Vagina (tissue), 2 donors: ENCODE measurements around the gene SERPINB12. TPM values are rescaled to one million over a fixed set of nuclear protein-coding genes. Genes with fewer than 3 reads are reported as not detected.

ENCODE experiments used
- DNase-seq, 2 donors: peaks; one replicate each; pipeline ENCODE4 v3.0.0-alpha.2; 2017; ENCODE audit errors: extremely low spot score in 2 of 2
- H3K27ac ChIP-seq: fragments of 200-600 bp; sonication (generic); one replicate; pipeline ENCODE4 v1.5.1; 2019
- H3K27me3 ChIP-seq: fragments of 200-600 bp; sonication (generic); one replicate; pipeline ENCODE4 v1.5.1; 2019
- H3K36me3 ChIP-seq, 2 donors: fragments of 200-600 bp; sonication (generic); one replicate each; pipeline ENCODE4 v1.5.1; 2017 to 2019
- H3K4me1 ChIP-seq: fragments of 200-600 bp; sonication (generic); one replicate; pipeline ENCODE4 v1.5.1; 2019
- H3K4me3 ChIP-seq, 2 donors: fragments of 200-600 bp; sonication (generic); 1 replicate in 1 of 2; 2 replicates in 1 of 2; pipeline ENCODE4 v1.5.1; 2016 to 2019
- H3K9me3 ChIP-seq: fragments of 200-600 bp; sonication (generic); one replicate; pipeline ENCODE4 v1.5.1; 2019
- POLR2A ChIP-seq, 2 donors: fragments of 450-650 bp; IDR thresholded peaks; one replicate each; pipeline ENCODE4 v1.6.1; 2017; ENCODE audit warnings: antibody characterized with exemption in 2 of 2, mild to moderate bottlenecking in 2 of 2, moderate library complexity in 2 of 2
- POLR2AphosphoS5 ChIP-seq, 2 donors: sonication (generic); formaldehyde crosslinking; IDR thresholded peaks; one replicate each; pipeline ENCODE4 v1.9.0; 2017; ENCODE audit warnings: antibody characterized with exemption in 2 of 2, mild to moderate bottlenecking in 2 of 2, low read depth in 1 of 2; ENCODE audit not compliant: insufficient read depth in 1 of 2
- intact Hi-C: fragments of 100-400 bp; cut with DNase I; formaldehyde crosslinking; loops from one replicate; pipeline ENCODE4 v1.15.1; 2023
- total RNA-seq: library from RNA; depleted of rRNA; stranded (reverse); fragments of >200 nt; gene quantifications from one replicate; pipeline ENCODE4 v1.2.3, GENCODE V29; 2016
- TF ChIP-seq, protein P1 (sequence below), 3 experiments: fragments of 450-650 bp in 2 of 3; fragments of 200-600 bp in 1 of 3; sonication (generic) in 1 of 3; IDR thresholded peaks; one replicate each; pipeline ENCODE4 v1.5.1; 2017 to 2019; ENCODE audit warnings: antibody characterized with exemption in 3 of 3, mild to moderate bottlenecking in 2 of 3, moderate library complexity in 2 of 3

Gene SERPINB12
- total RNA-seq, 1 donor from 2014 or later: 20.1 TPM

DNA sequence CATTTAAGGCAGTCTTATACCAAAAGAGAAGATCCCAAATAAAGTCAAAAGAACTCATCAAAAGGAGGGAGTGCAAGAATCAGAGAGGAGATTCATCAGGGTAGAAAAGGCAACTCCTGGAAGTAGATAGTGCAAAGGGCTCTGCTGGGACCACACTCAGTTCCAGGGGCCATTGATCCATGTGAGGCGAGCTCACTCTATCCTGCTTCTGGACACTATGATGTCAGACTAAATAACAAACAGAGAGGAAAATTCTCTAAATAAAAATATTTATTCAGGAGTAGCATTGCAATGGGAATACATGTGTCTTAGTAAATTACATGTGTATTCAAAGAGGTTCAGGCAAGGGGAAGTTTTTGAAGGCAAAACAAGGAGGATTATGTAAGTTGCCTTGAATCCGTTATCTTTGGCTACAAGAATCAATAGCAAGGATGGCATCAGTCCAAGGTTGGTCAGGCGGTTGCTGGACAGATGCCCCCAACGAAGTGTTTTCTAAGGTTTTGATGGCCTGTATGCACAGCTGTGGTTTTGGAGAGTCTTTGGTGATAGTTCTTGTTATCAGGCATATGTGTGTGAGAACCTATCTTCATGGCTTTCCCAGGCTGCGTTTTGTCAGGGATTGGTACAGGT, 13.2 kb upstream of the SERPINB12 start:
- H3K4me1 ChIP-seq: no peaks in the 10 kb centered on the region
- no peaks in the 10 kb centered on the region for H3K9me3 ChIP-seq
- H3K4me3 ChIP-seq: no peak overlapping the region
- TF ChIP-seq, protein P1, sequence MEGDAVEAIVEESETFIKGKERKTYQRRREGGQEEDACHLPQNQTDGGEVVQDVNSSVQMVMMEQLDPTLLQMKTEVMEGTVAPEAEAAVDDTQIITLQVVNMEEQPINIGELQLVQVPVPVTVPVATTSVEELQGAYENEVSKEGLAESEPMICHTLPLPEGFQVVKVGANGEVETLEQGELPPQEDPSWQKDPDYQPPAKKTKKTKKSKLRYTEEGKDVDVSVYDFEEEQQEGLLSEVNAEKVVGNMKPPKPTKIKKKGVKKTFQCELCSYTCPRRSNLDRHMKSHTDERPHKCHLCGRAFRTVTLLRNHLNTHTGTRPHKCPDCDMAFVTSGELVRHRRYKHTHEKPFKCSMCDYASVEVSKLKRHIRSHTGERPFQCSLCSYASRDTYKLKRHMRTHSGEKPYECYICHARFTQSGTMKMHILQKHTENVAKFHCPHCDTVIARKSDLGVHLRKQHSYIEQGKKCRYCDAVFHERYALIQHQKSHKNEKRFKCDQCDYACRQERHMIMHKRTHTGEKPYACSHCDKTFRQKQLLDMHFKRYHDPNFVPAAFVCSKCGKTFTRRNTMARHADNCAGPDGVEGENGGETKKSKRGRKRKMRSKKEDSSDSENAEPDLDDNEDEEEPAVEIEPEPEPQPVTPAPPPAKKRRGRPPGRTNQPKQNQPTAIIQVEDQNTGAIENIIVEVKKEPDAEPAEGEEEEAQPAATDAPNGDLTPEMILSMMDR (IDR thresholded peaks at IDR 0.05): no peak
- TF ChIP-seq POLR2AphosphoS5 (IDR thresholded peaks at IDR 0.05; ENCODE audit: insufficient read depth in 1 of 2, low read depth in 1 of 2) (no peak), POLR2A (IDR thresholded peaks at IDR 0.05) (no peak)
- no peak for DNase-seq
- no peaks in the 10 kb centered on the region for H3K27me3 ChIP-seq
- H3K36me3 ChIP-seq: no peaks in the 10 kb centered on the region
- H3K27ac ChIP-seq: no peak overlapping the region
- intact Hi-C loops: no loop called here

DNA sequence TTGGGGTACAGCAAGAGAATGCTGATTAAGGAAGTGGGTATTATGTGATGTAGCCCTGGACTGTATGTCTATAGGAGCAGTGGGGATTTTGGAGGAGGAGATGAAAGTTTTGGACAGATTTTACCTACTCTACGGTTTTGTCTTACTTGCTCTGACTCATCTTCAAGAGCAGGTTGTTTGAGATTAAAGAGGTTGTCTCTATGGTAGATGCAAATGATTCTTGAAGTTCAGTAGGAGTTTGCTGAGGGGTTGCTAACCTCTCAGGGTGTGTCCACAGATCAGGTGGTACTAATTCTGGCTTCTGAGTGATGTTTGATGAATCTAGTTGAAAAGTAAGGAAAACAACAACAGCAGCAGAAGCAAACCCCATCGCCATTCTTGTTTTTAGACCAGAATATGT, 9.7 kb upstream of the SERPINB12 start:
- Histone ChIP-seq H3K4me1 (peaks cover 6% of the 10 kb centered on the region), H3K4me3 (no peak overlapping the region), H3K27me3 (no peaks in the 10 kb centered on the region), H3K9me3 (no peaks in the 10 kb centered on the region), H3K27ac (no peak overlapping the region), H3K36me3 (no peaks in the 10 kb centered on the region)
- TF ChIP-seq, protein P1 (IDR thresholded peaks at IDR 0.05): no peak
- no peak for TF ChIP-seq POLR2A (IDR thresholded peaks at IDR 0.05)
- TF ChIP-seq POLR2AphosphoS5 (IDR thresholded peaks at IDR 0.05; ENCODE audit: insufficient read depth in 1 of 2, low read depth in 1 of 2): no peak
- DNase-seq: no peak
- intact Hi-C loops: no loop called here

DNA sequence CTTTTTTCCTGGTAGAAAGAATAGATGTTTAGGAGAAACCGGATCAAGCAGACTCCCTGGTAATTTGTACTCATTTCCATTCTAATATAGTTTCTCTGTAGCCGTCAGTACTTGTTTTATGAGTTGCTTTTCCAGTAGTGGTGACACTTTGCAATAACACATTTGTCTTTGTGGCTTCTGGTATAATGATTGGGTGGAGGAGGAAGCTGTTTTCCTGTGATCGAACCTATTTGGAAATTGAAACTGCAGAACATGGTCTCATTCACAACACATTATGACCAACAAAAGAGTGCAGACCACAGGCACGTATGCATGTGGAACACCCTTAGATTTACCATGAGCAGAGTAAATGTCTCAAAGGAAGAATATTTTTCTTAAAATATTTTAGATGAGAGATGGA, 7.6 kb upstream of the SERPINB12 start:
- TF ChIP-seq, protein P1 (IDR thresholded peaks at IDR 0.05): no peak
- TF ChIP-seq POLR2A (IDR thresholded peaks at IDR 0.05): no peak
- TF ChIP-seq POLR2AphosphoS5 (IDR thresholded peaks at IDR 0.05; ENCODE audit: insufficient read depth in 1 of 2, low read depth in 1 of 2): peak in 1 of 2 donors; percentile 52
- no peak for DNase-seq
- H3K4me1 ChIP-seq: peaks cover 6% of the 10 kb centered on the region
- H3K4me3 ChIP-seq: no peak overlapping the region
- no peaks in the 10 kb centered on the region for H3K27me3 ChIP-seq
- H3K27ac ChIP-seq: peak overlapping the region; percentile 46
- intact Hi-C loops: no loop called here
- H3K9me3 ChIP-seq: no peaks in the 10 kb centered on the region
- H3K36me3 ChIP-seq: no peaks in the 10 kb centered on the region

DNA sequence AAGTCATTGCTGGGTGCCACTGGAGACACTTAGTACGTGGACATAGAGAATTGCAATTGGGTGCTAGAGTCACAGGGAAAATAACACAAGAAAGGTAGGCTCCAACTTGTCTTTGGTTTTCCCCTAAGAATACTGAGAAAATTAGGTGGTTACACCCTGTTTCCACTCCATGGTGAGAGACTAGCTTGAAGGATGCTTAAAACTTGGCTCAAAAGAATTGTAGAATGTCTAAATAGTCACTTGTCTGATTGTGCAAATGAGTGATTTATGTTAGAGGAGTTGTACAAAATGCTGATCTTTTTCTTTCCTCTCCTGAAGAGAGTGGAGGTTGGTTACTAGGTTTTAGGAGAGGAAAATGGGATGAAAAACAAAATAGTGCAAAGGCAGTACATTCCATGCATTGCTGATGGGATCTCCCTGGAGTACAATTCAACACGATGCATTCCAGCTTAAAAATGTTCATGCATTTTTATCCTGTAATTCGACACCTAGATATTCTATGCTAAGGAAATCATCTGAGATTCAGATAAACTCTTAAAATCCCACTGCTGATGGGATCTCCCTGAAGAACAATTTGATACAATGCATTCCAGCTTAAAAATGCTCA, 2.2 kb upstream of the SERPINB12 start:
- DNase-seq: no peak
- Histone ChIP-seq H3K4me3 (no peak overlapping the region), H3K4me1 (peaks cover 2% of the 10 kb centered on the region), H3K9me3 (no peaks in the 10 kb centered on the region), H3K27ac (no peak overlapping the region), H3K27me3 (no peaks in the 10 kb centered on the region), H3K36me3 (no peaks in the 10 kb centered on the region)
- TF ChIP-seq POLR2A (IDR thresholded peaks at IDR 0.05) (no peak), POLR2AphosphoS5 (IDR thresholded peaks at IDR 0.05; ENCODE audit: insufficient read depth in 1 of 2, low read depth in 1 of 2) (no peak)
- TF ChIP-seq, protein P1 (IDR thresholded peaks at IDR 0.05): no peak
- intact Hi-C loops: no loop called here

DNA sequence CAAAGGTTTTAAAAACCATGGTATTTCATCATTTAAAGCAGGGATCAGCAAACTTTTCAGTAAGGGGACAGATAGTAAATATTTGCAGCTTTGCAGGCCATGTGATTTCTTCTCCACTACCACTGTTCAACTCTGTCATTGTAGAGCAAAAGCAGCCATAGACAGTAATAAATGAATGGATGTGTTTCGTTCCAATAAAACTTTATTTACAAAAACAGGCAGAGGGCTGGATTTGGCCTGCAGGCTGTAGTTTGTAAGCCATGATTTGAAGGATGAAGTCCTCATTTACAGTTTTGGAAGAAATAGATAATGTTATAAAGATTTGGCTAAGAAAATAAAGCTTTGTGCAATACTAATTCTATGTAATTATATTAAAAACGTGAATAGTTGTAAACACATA, 1.8 kb downstream of the SERPINB12 start:
- TF ChIP-seq, protein P1 (IDR thresholded peaks at IDR 0.05): no peak
- TF ChIP-seq POLR2AphosphoS5 (IDR thresholded peaks at IDR 0.05; ENCODE audit: insufficient read depth in 1 of 2, low read depth in 1 of 2) (no peak), POLR2A (IDR thresholded peaks at IDR 0.05) (no peak)
- H3K36me3 ChIP-seq: no peaks in the 10 kb centered on the region
- no peak overlapping the region for H3K27ac ChIP-seq
- intact Hi-C loops: no loop called here
- DNase-seq: no peak
- H3K27me3 ChIP-seq: no peaks in the 10 kb centered on the region
- no peaks in the 10 kb centered on the region for H3K9me3 ChIP-seq
- H3K4me3 ChIP-seq: no peak overlapping the region
- no peaks in the 10 kb centered on the region for H3K4me1 ChIP-seq
